Astrocyte (in vitro differentiated cells and primary cell): ENCODE data around the gene TOP1. TPM values are rescaled to one million over a fixed set of nuclear protein-coding genes. Genes with fewer than 3 reads are reported as not detected.

Source experiments
- DNase-seq: peaks from one replicate; pipeline ENCODE4 v3.0.0-alpha.2; 2010; ENCODE audit warnings: low read depth
- FAIRE-seq: peaks from 2 replicates; lab custom pipeline; 2011; peaks lifted over from hg19 to GRCh38; lab: Jason Lieb, UNC
- H2AFZ ChIP-seq: 2 replicates; pipeline ENCODE4 v1.6.0; 2012; ENCODE audit warnings: low read depth, low read length, inconsistent platforms
- H3K27ac ChIP-seq: 2 replicates; pipeline ENCODE4 v1.5.1; 2011; ENCODE audit warnings: low read depth, low read length, inconsistent platforms
- H3K27me3 ChIP-seq: 2 replicates; pipeline ENCODE4 v1.6.0; 2011; ENCODE audit warnings: low read length, inconsistent platforms; ENCODE audit not compliant: insufficient read depth
- H3K36me3 ChIP-seq: 2 replicates; pipeline ENCODE4 v1.5.1; 2011; ENCODE audit warnings: low read length, inconsistent platforms; ENCODE audit not compliant: insufficient read depth
- H3K4me1 ChIP-seq: 2 replicates; pipeline ENCODE4 v1.5.1; 2011; ENCODE audit warnings: low read length, inconsistent platforms; ENCODE audit not compliant: insufficient read depth
- H3K4me2 ChIP-seq: 2 replicates; pipeline ENCODE4 v1.6.0; 2012; ENCODE audit warnings: low read length, inconsistent platforms
- H3K4me3 ChIP-seq: 2 replicates; pipeline ENCODE4 v1.5.1; 2011; ENCODE audit warnings: low read depth, mild to moderate bottlenecking, low read length, inconsistent platforms; ENCODE audit not compliant: insufficient read depth
- H3K79me2 ChIP-seq: 2 replicates; pipeline ENCODE4 v1.6.0; 2012; ENCODE audit warnings: mild to moderate bottlenecking, low read length, inconsistent platforms; ENCODE audit not compliant: insufficient read depth
- H3K9ac ChIP-seq: 2 replicates; pipeline ENCODE4 v1.6.0; 2012; ENCODE audit warnings: mild to moderate bottlenecking, low read length, inconsistent platforms
- H3K9me3 ChIP-seq: 2 replicates; pipeline ENCODE4 v1.5.1; 2012; ENCODE audit warnings: low read depth, mild to moderate bottlenecking, low read length, inconsistent platforms; ENCODE audit not compliant: insufficient read depth
- H4K20me1 ChIP-seq: 2 replicates; pipeline ENCODE4 v1.6.0; 2012; ENCODE audit warnings: low read length, inconsistent platforms; ENCODE audit not compliant: insufficient read depth
- H3K27ac Mint-ChIP-seq: one replicate; pipeline ENCODE4 v1.8.0; 2021; ENCODE audit warnings: mild to moderate bottlenecking, mixed read lengths; ENCODE audit not compliant: unreplicated experiment
- H3K27me3 Mint-ChIP-seq: one replicate; pipeline ENCODE4 v1.8.0; 2021; ENCODE audit warnings: low read depth, mixed read lengths; ENCODE audit not compliant: unreplicated experiment
- H3K36me3 Mint-ChIP-seq: one replicate; pipeline ENCODE4 v1.8.0; 2021; ENCODE audit warnings: low read depth, mixed read lengths; ENCODE audit not compliant: unreplicated experiment
- H3K4me1 Mint-ChIP-seq: one replicate; pipeline ENCODE4 v1.8.0; 2021; ENCODE audit warnings: low read depth, mixed read lengths; ENCODE audit not compliant: unreplicated experiment
- H3K4me3 Mint-ChIP-seq: one replicate; pipeline ENCODE4 v1.8.0; 2021; ENCODE audit warnings: mild to moderate bottlenecking, moderate library complexity, mixed read lengths; ENCODE audit not compliant: unreplicated experiment
- H3K9me3 Mint-ChIP-seq: one replicate; pipeline ENCODE4 v1.8.0; 2021; ENCODE audit warnings: mild to moderate bottlenecking, mixed read lengths; ENCODE audit not compliant: unreplicated experiment
- EZH2 ChIP-seq: IDR thresholded peaks from 2 replicates; pipeline ENCODE4 v1.6.1; 2012; ENCODE audit warnings: mild to moderate bottlenecking, low read length, inconsistent platforms; ENCODE audit not compliant: insufficient read depth
- total RNA-seq: library from RNA; stranded (reverse); gene quantifications from 2 replicates; pipeline ENCODE4 v1.2.1, GENCODE V29; 2021
- TF ChIP-seq, protein P1 (sequence below): IDR thresholded peaks from 2 replicates; pipeline ENCODE4 v1.5.1; 2011; ENCODE audit warnings: low read depth, mild to moderate bottlenecking, inconsistent platforms, low read length, moderate library complexity; ENCODE audit not compliant: insufficient read depth

Gene TOP1
- total RNA-seq, 1 donor from 2014 or later: 63.5 TPM

DNA sequence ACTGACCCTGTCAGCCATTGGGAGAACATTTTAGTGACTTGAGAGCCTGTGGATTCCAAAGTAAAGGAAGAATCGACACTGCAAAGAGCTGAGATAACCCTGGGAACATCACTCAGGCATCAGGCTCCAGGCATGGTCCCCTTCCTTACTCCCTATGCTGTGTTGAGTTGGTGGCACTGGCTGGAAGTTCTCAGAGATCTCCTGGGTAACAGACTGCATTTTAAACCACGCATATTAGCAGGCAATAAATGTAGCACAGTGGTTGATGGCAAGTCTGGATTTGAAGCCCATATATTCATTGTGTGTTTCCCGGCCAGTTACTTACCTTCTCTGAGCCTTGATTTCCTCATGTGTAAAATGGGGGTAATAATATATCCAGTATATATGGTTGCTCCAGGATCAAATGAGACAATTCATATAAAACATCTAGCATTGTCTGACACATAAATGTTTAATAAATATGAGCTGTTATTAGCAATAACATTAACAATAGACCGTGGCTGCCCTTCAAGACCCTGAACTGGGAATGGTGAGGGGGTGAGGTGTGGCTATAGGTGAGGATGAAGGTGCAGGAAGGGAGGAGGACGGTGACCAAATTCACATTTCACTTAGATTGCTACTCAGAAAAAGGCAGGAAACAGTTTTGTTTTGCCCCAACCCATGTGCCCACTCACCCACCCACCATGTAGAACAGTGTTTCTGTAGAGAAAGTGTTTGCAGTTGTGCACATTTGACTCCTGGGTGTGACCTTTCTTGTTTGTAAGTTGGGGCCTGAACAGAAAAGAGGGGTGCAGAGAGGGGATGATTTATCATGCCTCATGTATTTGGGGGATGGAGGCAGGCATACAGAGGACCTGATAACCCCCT, 110.8 kb downstream of the TOP1 start:
- peak overlapping the region; percentile 75 for H3K4me3 ChIP-seq
- H3K79me2 ChIP-seq: peaks cover 71% of the 10 kb centered on the region
- H3K36me3 ChIP-seq: no peaks in the 10 kb centered on the region
- peaks cover 39% of the 10 kb centered on the region for H3K4me1 Mint-ChIP-seq
- H3K9me3 ChIP-seq: no peaks in the 10 kb centered on the region
- DNase-seq: no peak
- H3K27me3 ChIP-seq: no peaks in the 10 kb centered on the region
- FAIRE-seq: no peak
- peak overlapping the region; percentile 71 for H3K27ac Mint-ChIP-seq
- peaks cover 4% of the 10 kb centered on the region for H3K36me3 Mint-ChIP-seq
- H3K9ac ChIP-seq: peak overlapping the region; percentile 94
- H3K4me3 Mint-ChIP-seq: peak overlapping the region; percentile 97
- no peak overlapping the region for H2AFZ ChIP-seq
- no peak for TF ChIP-seq EZH2
- TF ChIP-seq, protein P1, sequence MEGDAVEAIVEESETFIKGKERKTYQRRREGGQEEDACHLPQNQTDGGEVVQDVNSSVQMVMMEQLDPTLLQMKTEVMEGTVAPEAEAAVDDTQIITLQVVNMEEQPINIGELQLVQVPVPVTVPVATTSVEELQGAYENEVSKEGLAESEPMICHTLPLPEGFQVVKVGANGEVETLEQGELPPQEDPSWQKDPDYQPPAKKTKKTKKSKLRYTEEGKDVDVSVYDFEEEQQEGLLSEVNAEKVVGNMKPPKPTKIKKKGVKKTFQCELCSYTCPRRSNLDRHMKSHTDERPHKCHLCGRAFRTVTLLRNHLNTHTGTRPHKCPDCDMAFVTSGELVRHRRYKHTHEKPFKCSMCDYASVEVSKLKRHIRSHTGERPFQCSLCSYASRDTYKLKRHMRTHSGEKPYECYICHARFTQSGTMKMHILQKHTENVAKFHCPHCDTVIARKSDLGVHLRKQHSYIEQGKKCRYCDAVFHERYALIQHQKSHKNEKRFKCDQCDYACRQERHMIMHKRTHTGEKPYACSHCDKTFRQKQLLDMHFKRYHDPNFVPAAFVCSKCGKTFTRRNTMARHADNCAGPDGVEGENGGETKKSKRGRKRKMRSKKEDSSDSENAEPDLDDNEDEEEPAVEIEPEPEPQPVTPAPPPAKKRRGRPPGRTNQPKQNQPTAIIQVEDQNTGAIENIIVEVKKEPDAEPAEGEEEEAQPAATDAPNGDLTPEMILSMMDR: no peak
- peaks cover 42% of the 10 kb centered on the region for H3K4me1 ChIP-seq
- peak overlapping the region; percentile 96 for H3K4me2 ChIP-seq
- no peaks in the 10 kb centered on the region for H3K27me3 Mint-ChIP-seq
- no peaks in the 10 kb centered on the region for H3K9me3 Mint-ChIP-seq
- no peak overlapping the region for H3K27ac ChIP-seq
- peaks cover 65% of the 10 kb centered on the region for H4K20me1 ChIP-seq

DNA sequence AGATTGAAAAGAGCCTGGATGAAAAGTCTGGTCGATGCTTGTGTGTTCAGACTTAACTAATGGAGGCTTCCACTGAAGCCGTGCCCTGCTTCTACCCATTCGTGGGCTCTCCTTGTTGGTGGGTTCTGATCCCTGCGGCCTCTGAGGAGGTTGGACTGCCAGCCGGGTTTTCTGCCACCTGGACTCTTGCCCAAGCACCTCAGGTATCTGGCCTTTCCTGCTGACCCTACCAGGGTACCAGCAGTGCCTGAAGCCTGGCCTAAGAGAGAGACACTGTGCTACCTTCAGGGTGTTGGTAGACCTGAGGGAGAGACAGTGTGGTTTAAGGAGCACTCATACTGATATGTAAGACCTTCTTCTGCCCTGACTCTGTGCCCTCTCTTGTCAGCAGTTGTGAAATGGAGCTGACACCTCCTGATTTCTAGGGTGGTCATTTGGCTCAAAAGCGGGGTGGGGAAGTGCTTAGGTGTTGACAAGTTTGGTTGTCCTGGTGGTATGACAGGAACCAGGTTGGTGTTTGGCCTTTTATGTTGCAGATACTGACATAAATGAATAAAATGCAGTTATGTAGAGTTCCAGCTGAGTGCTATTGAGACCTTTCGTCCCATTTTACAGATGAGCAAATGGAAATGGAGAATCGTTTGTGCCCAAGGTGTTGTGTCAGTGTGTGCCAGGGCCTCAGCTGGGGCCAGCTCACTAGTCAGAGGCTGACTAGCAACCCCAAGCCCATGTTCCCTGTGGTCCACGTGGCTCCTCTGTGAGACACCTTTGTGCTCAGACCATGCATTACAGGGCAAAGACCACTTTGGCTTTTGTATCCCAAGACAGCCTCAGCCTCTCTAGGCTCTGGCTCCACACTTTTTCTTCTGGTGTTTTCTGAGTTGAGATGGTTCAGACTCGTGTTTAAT, 111.9 kb downstream of the TOP1 start:
- peaks cover 4% of the 10 kb centered on the region for H3K36me3 Mint-ChIP-seq
- H3K36me3 ChIP-seq: no peaks in the 10 kb centered on the region
- H3K4me2 ChIP-seq: peak overlapping the region; percentile 96
- no peaks in the 10 kb centered on the region for H3K9me3 ChIP-seq
- peaks cover 39% of the 10 kb centered on the region for H3K4me1 Mint-ChIP-seq
- peaks cover 75% of the 10 kb centered on the region for H4K20me1 ChIP-seq
- FAIRE-seq: no peak
- DNase-seq: no peak
- H3K27me3 ChIP-seq: no peaks in the 10 kb centered on the region
- H2AFZ ChIP-seq: no peak overlapping the region
- H3K79me2 ChIP-seq: peaks cover 82% of the 10 kb centered on the region
- H3K4me3 Mint-ChIP-seq: peak overlapping the region; percentile 97
- no peaks in the 10 kb centered on the region for H3K27me3 Mint-ChIP-seq
- no peak overlapping the region for H3K27ac ChIP-seq
- TF ChIP-seq, protein P1: no peak
- no peak for TF ChIP-seq EZH2
- H3K9me3 Mint-ChIP-seq: no peaks in the 10 kb centered on the region
- H3K4me3 ChIP-seq: no peak overlapping the region
- peak overlapping the region; percentile 29 for H3K9ac ChIP-seq
- peaks cover 42% of the 10 kb centered on the region for H3K4me1 ChIP-seq
- no peak overlapping the region for H3K27ac Mint-ChIP-seq
